PFSK-1 (cell line): Measurements from ENCODE around the gene FIGLA.

Source experiments
- POLR2AphosphoS5 ChIP-seq: IDR thresholded peaks from 2 replicates; pipeline ENCODE4 v1.6.1; 2012; ENCODE audit warnings: low read depth, mild to moderate bottlenecking, control low read depth, low read length, moderate library complexity
- REST ChIP-seq, 2 experiments: IDR thresholded peaks; 2 replicates each; pipeline versions ENCODE4 v1.6.1 to v1.8.0; 2011 to 2012; ENCODE audit warnings: low read depth in 2 of 2, low read length in 2 of 2, control low read depth in 1 of 2, inconsistent platforms in 1 of 2, mild to moderate bottlenecking in 1 of 2, moderate library complexity in 1 of 2; ENCODE audit not compliant: insufficient read depth in 1 of 2
- SIN3A ChIP-seq: IDR thresholded peaks from 2 replicates; pipeline ENCODE4 v1.6.1; 2012; ENCODE audit warnings: mild to moderate bottlenecking, low read length, moderate library complexity, borderline replicate concordance; ENCODE audit not compliant: insufficient read depth
- TAF1 ChIP-seq: IDR thresholded peaks from 2 replicates; pipeline ENCODE4 v1.6.1; 2012; ENCODE audit warnings: low read length, control low read depth, borderline replicate concordance; ENCODE audit not compliant: insufficient read depth

- TF ChIP-seq POLR2AphosphoS5 (no peak), SIN3A (no peak), REST (IDR thresholded peaks at IDR 0.05; ENCODE audit: insufficient read depth in 1 of 2, low read depth in 2 of 2, low read length in 2 of 2) (no peak), TAF1 (no peak)
These were observed 57.4 kb downstream of the FIGLA start for GRCh38 chr2:70732766-70733645.
